Nephron progenitor cell (in vitro differentiated cells): Measurements from ENCODE around the gene SHC2.

Source experiments
- DNase-seq: peaks from one replicate; pipeline ENCODE4 v3.0.0; 2021
- H3K27ac Mint-ChIP-seq: 2 replicates; pipeline ENCODE4 v1.8.0; 2021; ENCODE audit warnings: mild to moderate bottlenecking, moderate library complexity, mixed read lengths
- H3K27me3 Mint-ChIP-seq: 2 replicates; pipeline ENCODE4 v1.8.0; 2021; ENCODE audit warnings: mild to moderate bottlenecking, low read depth, mixed read lengths; ENCODE audit not compliant: poor library complexity
- H3K36me3 Mint-ChIP-seq: 2 replicates; pipeline ENCODE4 v1.8.0; 2021; ENCODE audit warnings: low read depth, mixed read lengths
- H3K4me1 Mint-ChIP-seq: 2 replicates; pipeline ENCODE4 v1.8.0; 2021; ENCODE audit warnings: mixed read lengths
- H3K4me3 Mint-ChIP-seq: 2 replicates; pipeline ENCODE4 v1.8.0; 2021; ENCODE audit warnings: mild to moderate bottlenecking, moderate library complexity, mixed read lengths
- H3K9me3 Mint-ChIP-seq: 2 replicates; pipeline ENCODE4 v1.8.0; 2021; ENCODE audit warnings: mild to moderate bottlenecking, moderate library complexity, mixed read lengths
- TF ChIP-seq, protein P1 (sequence below): fragments of 200-600 bp; sonication (generic); IDR thresholded peaks from 2 replicates; pipeline ENCODE4 v1.5.0; 2021; ENCODE audit warnings: antibody characterized with exemption

SHC2 gene

DNA sequence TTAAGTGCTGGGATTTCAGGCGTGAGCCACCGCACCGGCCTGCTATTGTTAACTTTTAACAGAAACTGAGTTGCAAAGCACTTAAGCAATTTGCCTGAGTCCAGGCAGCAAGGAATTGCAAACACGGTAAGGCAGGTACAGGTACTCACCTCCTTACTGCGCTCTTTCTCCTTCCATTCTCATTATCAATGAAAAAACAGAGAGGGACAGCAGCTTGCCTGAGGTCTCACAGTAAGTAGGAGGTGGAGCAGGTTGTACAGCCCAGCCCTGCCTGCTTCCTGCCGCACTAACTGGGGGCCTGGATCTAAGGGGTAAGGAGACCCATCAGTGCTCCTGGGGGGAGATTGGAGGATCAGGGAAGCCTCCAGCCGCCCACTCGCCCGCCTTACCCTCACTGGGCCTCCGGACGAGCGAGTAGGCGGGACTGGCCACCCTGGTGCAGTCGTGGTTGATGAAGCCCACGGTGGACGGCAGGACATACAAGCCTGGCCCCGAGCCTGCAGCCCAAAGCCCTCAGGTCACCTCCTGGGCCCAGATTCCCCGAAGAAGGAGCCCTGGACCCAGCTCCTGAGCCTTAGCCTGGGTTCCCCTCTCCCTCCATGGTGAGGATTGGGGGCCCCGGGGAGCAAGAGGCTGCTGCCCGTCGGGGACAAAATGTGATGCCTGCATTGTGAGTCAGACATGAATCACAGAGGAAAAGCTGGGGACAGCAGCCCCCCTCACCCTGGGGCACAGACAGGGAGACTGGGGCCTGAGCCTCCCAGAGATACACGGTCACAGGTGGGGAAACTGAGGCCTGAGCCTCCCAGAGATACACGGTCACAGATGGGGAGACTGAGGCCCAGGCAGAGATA lies 11.4 kb upstream of the SHC2 start:
- Mint-ChIP-seq H3K9me3 (no peaks in the 10 kb centered on the region), H3K27ac (no peak overlapping the region), H3K4me3 (no peak overlapping the region), H3K4me1 (peaks cover 16% of the 10 kb centered on the region), H3K27me3 (peaks cover 14% of the 10 kb centered on the region), H3K36me3 (no peaks in the 10 kb centered on the region)
- no peak for DNase-seq
- TF ChIP-seq, protein P1, sequence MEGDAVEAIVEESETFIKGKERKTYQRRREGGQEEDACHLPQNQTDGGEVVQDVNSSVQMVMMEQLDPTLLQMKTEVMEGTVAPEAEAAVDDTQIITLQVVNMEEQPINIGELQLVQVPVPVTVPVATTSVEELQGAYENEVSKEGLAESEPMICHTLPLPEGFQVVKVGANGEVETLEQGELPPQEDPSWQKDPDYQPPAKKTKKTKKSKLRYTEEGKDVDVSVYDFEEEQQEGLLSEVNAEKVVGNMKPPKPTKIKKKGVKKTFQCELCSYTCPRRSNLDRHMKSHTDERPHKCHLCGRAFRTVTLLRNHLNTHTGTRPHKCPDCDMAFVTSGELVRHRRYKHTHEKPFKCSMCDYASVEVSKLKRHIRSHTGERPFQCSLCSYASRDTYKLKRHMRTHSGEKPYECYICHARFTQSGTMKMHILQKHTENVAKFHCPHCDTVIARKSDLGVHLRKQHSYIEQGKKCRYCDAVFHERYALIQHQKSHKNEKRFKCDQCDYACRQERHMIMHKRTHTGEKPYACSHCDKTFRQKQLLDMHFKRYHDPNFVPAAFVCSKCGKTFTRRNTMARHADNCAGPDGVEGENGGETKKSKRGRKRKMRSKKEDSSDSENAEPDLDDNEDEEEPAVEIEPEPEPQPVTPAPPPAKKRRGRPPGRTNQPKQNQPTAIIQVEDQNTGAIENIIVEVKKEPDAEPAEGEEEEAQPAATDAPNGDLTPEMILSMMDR, result no peak

DNA sequence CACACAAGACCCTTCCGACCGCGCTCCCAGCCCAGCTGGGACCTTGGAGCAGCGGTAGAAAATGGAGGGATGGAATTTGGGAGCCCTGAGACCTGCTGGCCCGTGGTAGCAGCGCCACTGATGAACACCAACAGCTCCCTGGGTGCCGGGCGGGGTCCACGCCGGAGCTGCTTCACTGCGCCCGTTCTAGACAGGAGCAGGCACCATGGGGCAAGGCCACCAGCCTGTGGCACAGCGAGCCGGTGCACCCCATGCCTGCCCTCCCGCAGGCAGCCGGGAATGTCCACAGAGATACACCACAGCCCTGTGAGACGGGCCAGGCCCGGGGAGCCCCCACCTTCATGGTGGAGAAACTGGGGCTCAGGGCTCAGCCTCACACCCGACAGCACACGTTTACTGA lies 9.9 kb upstream of the SHC2 start:
- Mint-ChIP-seq H3K36me3 (no peaks in the 10 kb centered on the region), H3K9me3 (no peaks in the 10 kb centered on the region), H3K4me1 (peaks cover 16% of the 10 kb centered on the region), H3K4me3 (no peak overlapping the region), H3K27ac (no peak overlapping the region), H3K27me3 (peaks cover 10% of the 10 kb centered on the region)
- TF ChIP-seq, protein P1, result no peak
- no peak for DNase-seq

DNA sequence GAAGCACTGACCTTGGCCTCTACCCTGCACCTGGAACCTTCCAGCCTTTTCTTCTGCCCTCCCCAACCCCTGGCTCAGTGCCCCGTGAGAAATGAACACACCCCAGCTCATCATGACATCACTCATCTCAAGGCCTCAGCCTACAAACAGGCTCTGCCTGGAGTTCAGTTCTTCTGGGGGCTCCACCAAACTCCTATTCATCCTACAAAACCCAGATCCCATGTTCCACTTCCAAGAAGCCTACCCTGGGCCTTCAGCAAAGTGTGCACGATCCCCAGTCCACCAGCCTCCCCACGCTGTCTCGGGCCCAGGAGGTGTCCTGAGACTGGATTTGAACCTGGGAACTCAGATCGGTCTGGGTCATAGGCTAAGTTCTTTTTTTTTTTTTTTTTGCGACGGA lies 9.0 kb upstream of the SHC2 start:
- Mint-ChIP-seq H3K27ac (no peak overlapping the region), H3K9me3 (peaks cover 4% of the 10 kb centered on the region), H3K36me3 (no peaks in the 10 kb centered on the region), H3K4me3 (no peak overlapping the region), H3K27me3 (peaks cover 8% of the 10 kb centered on the region), H3K4me1 (peaks cover 10% of the 10 kb centered on the region)
- no peak for DNase-seq
- TF ChIP-seq, protein P1, result no peak

DNA sequence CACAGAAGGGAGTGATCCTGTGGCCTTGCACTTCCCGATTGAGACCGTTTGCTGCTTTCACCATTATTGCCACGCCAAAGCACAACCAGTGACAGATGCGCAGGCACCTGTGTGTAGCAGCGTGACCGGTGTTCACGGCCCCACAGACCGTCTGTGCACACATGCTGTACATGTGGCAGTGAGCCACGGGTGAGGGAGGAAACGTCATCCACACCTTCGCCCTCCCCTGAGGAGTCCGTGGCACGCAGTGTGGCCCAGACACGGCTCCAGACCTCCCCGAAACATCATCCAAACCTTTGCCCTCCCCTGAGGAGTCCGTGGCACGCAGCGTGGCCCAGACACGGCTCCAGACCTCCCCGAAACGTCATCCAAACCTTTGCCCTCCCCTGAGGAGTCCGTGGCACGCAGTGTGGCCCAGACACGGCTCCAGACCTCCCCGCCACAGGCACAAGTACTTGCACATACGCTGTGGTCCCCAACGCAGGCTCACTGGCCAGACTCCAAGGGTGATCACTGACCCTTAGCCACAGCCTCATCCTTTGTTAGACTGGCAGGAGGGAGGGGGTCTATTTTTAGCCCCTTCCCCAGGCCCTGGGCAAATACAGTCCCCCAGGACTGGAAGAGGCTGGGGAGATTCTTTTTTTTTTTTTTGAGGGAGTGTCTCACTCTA lies 7.9 kb upstream of the SHC2 start:
- H3K9me3 Mint-ChIP-seq, result peaks cover 8% of the 10 kb centered on the region
- no peaks in the 10 kb centered on the region for H3K36me3 Mint-ChIP-seq
- H3K27ac Mint-ChIP-seq, result no peak overlapping the region
- no peak for DNase-seq
- TF ChIP-seq, protein P1, result no peak
- peaks cover 8% of the 10 kb centered on the region for H3K27me3 Mint-ChIP-seq
- H3K4me3 Mint-ChIP-seq, result no peak overlapping the region
- H3K4me1 Mint-ChIP-seq, result peaks cover 10% of the 10 kb centered on the region

DNA sequence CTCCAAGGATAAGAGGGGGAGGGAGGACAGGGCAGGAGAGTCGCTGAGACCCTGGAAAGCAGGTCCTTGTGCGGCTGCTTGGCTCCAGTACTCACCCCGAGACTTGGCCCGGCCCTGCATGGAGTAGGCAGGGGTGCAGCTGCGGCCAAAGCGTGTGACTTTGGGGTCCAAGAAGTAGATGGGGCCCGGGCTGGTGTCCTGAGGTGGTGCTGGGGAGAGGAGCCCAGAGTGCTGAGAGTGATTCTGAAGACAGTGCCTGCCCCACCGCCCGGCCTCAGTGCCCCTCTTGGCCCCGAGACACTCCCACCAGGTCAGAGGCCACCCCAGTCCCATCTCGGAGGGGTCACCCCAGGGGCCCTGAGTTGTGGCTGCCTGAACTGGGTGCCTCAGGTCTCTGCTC lies 6.7 kb upstream of the SHC2 start:
- no peaks in the 10 kb centered on the region for H3K36me3 Mint-ChIP-seq
- peaks cover 8% of the 10 kb centered on the region for H3K9me3 Mint-ChIP-seq
- peaks cover 7% of the 10 kb centered on the region for H3K4me1 Mint-ChIP-seq
- H3K4me3 Mint-ChIP-seq, result no peak overlapping the region
- DNase-seq, result no peak
- no peak overlapping the region for H3K27ac Mint-ChIP-seq
- TF ChIP-seq, protein P1, result no peak
- H3K27me3 Mint-ChIP-seq, result peaks cover 11% of the 10 kb centered on the region
